Measurements from ENCODE around the gene TRIM63.

DNA sequence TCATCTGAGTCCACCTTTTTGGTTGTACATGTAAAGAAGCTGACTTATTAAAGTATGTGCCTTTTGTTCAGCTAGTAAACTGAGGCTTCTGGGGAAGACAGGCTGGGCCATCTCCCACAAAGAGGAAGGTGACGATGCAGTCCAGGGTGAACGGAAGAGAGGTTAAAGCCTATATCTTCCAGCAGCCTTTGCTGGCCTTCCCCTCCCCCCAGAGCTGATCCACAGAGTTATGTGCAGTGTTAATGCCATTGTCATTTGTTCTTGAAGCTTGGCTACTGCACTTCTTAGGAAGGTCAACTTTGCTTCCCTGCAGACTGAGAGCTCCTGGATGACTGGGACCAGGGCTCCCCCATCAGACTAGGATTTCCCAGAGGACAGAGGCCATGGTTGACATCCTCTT, 23.7 kb downstream of the TRIM63 start:
- TF ChIP-seq, protein P1, sequence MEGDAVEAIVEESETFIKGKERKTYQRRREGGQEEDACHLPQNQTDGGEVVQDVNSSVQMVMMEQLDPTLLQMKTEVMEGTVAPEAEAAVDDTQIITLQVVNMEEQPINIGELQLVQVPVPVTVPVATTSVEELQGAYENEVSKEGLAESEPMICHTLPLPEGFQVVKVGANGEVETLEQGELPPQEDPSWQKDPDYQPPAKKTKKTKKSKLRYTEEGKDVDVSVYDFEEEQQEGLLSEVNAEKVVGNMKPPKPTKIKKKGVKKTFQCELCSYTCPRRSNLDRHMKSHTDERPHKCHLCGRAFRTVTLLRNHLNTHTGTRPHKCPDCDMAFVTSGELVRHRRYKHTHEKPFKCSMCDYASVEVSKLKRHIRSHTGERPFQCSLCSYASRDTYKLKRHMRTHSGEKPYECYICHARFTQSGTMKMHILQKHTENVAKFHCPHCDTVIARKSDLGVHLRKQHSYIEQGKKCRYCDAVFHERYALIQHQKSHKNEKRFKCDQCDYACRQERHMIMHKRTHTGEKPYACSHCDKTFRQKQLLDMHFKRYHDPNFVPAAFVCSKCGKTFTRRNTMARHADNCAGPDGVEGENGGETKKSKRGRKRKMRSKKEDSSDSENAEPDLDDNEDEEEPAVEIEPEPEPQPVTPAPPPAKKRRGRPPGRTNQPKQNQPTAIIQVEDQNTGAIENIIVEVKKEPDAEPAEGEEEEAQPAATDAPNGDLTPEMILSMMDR (IDR thresholded peaks at IDR 0.05), result no peak
- no peak for TF ChIP-seq POLR2A (IDR thresholded peaks at IDR 0.05)

Measured in uterus (tissue), 2 donors.